GM12801 (cell line): Measurements from ENCODE around the gene NACA2.

ENCODE experiments used
- TF ChIP-seq, protein P1 (sequence below): IDR thresholded peaks from one replicate; pipeline ENCODE4 v1.5.1; 2011; ENCODE audit warnings: control low read depth; ENCODE audit not compliant: insufficient read length; ENCODE audit errors: extremely low read depth

Gene NACA2

DNA sequence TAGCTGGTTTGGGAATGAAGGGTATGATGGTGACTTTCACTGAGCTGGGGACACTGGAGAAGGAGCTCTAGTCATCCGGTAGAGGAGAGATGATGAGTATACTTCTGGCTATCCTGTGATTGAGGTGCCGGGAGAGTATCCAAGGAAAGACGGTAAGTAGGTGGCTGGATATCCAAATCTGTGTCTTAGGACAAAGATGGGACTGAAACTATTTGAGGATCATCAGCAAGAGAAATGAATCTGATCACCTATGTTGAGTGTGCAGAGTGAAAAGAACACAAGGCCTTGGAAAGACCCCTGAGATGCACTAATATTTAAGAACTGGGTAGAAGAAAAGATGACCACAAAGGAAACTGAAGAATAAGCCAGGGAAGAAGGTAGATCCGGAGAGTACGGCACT lies 1.0 kb downstream of the NACA2 start:
- TF ChIP-seq, protein P1, sequence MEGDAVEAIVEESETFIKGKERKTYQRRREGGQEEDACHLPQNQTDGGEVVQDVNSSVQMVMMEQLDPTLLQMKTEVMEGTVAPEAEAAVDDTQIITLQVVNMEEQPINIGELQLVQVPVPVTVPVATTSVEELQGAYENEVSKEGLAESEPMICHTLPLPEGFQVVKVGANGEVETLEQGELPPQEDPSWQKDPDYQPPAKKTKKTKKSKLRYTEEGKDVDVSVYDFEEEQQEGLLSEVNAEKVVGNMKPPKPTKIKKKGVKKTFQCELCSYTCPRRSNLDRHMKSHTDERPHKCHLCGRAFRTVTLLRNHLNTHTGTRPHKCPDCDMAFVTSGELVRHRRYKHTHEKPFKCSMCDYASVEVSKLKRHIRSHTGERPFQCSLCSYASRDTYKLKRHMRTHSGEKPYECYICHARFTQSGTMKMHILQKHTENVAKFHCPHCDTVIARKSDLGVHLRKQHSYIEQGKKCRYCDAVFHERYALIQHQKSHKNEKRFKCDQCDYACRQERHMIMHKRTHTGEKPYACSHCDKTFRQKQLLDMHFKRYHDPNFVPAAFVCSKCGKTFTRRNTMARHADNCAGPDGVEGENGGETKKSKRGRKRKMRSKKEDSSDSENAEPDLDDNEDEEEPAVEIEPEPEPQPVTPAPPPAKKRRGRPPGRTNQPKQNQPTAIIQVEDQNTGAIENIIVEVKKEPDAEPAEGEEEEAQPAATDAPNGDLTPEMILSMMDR = no peak

DNA sequence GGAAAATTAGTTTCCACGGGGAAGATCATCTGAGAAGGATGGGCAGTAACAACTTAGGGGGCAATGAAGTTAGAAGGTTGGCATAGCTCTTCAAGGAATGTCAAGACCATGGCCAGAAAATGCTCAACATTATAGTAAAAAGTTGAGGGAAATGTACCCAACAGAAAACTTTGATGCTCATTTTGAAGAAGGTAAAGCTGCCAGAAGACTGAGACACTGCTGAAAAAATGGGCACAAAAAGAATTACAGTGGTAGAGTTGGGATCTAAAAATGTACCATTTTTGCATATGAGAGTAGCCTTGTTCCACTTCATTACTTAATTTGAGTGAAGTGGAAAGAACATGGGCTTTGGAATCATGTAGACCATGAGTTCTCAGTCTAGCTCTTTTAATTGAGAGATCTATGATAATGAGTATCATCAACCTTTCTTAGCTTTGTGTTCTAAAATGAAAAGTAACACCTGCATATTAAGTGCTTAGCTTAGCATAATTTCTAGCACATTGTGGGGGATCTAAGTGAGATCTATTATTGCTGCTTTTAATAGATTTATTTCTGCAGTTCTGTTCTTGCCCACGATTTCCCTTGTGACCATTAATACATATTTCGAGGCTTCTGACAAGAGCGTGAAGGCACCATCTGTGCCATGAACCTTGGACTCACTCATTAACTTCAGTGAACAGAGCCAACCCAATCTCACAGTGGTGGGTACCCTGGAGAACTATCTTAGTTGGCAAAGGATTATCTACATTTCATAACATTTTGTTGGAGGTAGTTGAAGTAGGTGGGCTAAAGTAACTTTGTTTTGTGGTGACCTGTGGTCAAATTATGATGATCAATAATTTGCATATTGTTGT lies 3.0 kb downstream of the NACA2 start:
- TF ChIP-seq, protein P1 = no peak

DNA sequence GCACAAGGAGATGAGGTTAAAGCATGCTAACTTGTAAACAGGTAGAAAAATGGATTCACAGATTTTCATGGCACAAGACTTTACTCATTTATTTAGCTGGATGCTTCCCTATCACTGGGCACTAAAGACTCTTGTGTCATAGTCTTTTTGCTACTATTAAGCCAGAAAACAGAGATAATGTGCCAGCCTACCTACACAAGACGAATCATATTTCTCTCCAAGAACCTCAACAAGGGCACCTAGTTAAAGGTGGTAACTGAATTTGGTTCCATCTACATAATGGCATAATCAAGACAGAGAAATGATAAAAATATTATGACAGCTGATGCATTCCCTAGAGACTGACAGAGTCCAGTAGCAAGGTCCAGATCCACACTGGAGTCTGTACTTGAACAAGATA lies 3.8 kb downstream of the NACA2 start:
- TF ChIP-seq, protein P1 = no peak

DNA sequence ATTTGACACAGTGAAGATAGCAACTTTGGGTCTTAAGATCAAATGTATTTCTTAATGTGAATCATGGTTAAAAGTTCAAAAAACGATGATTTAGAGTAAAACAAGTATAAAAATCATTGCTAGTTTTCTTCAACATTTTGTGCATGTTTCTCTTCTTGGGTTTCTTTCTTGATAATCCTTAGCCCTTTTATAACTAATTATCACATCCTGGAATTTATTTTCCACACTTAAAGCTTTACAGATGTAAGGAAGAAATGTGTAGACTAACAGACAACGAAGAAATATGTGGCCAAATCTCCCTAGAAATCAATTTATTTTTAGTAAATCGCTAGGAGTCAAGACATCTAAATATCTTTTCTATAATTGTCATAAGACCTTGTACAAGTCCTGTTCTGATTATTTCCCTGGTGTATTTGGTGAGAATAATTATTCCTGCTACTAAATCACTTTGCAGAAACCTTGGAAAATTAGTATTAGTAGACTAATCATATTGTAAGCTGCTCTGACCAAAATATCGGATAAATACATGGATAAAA lies 4.9 kb downstream of the NACA2 start:
- TF ChIP-seq, protein P1 = no peak

DNA sequence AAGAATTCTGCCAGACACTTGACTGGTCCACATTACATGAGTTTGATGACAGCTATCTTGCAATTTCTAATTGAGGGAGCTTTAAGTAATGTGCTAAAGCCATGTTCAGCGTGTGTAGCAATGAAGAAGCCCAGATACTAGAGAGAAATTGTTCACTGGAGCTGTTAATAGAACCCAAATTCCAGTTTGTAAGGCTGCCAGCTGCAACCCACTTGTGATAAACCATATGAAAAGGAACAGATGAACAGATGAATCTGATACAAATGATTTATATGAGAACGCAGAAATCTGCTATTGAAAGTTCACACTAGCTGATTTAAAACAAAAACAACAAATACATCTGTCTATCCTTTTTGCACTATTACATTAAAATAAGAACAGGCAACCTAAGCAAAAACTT lies 6.2 kb downstream of the NACA2 start:
- TF ChIP-seq, protein P1 = no peak

DNA sequence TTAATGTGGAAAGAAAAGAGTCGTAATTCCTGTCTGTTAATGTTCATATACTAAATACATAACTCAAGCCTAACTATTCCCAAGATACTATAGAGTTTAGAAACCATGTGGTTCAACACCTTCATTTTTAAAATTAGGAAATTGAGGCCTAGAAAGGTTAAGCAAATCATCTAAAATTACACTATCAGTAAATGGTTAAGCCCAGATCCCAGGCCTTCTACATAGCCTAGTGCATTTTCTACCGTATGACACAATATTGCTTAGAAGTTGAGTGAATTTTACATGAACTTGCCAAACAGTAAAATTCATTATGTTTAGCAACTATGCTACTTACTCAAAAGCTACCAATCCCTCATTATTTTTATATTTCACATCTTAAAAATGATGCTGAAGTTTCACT lies 6.8 kb downstream of the NACA2 start:
- TF ChIP-seq, protein P1 = no peak

DNA sequence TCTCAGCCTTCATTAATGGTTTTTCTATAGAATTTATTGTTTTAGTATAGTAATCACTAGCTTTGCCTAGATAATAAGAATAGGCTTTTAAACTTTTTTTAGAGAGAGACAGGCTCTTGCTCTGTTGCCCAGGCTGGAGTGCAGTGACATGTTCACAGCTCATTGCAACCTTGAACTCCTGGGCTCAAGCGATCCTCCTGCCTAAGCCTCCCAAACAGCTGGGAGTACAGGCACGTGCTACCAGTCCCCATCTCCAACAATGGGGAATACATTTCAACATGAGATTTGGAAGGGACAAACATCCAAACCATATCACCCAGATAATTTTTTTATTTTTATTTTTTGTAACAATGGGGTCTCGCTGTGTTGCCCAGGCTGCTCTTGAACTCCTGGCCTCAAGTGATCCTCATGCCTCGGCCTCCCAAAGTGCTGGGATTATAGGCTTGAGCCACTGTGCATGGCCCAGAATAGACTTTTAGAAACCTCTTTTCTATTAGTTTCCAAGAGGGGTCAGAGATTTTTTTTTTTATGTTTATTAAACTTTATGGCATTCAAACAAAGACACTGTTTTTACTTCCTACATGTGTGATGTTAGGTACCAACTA lies 7.3 kb downstream of the NACA2 start:
- TF ChIP-seq, protein P1 = no peak
